HG02852 (cell line): ENCODE results near the gene FOXD2.

Experiments
- ATAC-seq: cut with Tn5 transposase; IDR thresholded peaks from one replicate; pipeline ENCODE4 v1.9.1; 2021; ENCODE audit warnings: mild to moderate bottlenecking, moderate library complexity; ENCODE audit not compliant: unreplicated experiment

Gene FOXD2

GRCh38 chr1:47416319-47417169 lies 21.3 kb upstream of the FOXD2 start:
- no peak for ATAC-seq

- no peak for ATAC-seq
These were observed 20.4 kb upstream of the FOXD2 start for GRCh38 chr1:47417170-47418044.

DNA sequence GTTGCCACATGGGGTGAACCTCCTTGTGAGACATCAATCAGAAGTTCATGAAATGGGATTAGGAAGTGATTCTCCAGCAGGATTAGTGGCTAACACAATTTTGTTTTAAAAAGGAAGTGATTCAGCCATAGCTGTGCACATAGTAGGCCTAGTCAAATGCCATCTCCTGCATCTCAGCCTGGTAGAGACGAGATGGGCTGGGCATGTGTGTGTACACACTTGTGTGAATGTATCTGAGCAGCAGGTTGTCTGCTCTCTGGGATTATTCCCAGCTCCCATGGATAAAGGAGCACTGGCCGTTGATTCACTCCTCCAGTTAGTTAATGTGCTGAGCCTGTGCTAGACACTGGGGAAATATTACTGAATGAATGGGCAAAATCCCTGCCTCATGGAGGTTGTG lies 19.7 kb upstream of the FOXD2 start:
- ATAC-seq: no peak

GRCh38 chr1:47418681-47419325 lies 19.0 kb upstream of the FOXD2 start:
- ATAC-seq: no peak

DNA sequence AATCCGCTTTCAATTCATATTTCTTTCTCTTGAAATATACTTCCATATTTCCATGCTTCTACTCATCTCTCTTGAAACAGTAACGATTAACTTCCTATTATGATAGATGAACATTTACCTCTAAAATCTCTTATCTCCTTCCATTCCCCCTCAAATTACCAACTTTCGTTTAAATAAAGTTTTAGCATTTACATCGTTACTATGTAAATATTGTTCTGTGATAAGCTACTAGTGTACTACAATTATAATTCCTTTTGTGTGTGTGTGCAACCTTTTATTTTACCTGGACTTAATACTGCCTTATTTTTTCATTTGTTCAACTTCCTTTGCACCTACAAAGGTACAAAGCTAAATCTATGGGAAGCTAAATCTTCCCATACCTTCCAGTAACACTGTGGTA lies 17.3 kb upstream of the FOXD2 start:
- no peak for ATAC-seq

DNA sequence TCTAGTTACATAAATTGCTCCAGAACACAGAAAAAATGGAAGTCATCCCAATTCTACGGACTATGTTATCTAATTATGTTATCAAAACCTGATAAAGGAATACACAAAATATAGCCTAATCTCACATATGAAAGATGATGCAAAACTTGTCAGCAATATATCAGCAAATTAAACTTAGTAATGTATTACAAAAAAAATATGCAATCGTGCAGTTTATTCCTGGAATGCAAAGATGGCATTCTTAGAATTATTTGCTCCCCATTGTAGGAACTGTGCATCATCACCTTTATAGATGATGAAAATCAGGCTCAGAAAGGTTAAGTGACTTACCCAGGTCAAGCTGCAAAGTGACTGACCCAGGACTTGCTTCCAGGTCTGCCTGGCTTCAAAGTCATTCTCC lies 14.0 kb upstream of the FOXD2 start:
- no peak for ATAC-seq

GRCh38 chr1:47424336-47424982 lies 13.4 kb upstream of the FOXD2 start:
- ATAC-seq: no peak

- ATAC-seq: no peak
These were observed 6.3 kb upstream of the FOXD2 start for GRCh38 chr1:47431534-47431933.

DNA sequence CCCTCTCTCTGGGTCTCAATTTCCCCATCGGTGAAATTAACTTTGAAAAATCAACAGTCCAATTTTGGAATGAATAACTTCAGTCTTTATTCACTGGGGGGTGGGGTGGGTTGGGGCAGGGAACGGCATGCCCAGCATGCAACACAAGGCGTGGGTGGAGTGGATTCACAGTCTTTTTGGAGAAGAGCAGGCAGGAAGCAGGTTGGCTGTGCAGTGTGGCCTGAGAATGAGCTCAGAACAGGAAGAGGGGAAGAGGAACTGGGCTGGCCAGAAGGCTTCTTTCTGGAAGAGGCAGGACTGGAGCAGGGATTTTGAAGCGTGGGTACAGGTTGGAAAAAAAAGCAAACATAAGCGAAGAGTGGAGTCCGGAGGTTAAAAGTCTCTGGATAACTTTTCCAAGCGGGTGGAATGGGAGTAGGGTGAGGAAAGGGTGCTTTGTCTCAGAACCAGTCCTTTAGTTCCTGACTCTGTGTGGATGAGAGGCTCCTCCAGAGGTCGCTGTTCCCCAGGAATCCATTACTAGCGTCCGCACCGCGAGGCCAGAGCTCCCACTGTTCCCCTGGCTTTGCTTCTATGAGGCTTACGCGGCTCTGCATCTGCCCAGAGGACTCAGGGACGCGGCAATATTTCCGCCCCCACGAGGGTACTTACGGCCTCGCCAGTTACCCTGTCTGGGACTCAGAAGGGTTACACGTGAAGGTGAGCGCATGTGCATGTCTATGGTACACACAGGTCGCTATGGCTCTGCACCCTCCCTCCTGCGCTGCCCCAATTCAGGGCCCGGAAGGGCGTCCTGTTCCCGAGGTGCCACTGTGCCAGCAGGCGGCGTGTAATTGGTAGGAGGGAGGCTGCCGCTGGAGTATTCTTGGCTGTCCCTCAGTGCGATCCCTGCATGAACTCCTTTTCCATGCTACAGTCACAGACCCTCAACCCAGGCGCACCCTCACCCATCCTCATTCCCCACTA lies 5.5 kb upstream of the FOXD2 start:
- no peak for ATAC-seq

GRCh38 chr1:47433037-47433421 lies 4.8 kb upstream of the FOXD2 start:
- ATAC-seq: no peak

GRCh38 chr1:47433477-47434050 lies 4.3 kb upstream of the FOXD2 start:
- ATAC-seq: no peak

DNA sequence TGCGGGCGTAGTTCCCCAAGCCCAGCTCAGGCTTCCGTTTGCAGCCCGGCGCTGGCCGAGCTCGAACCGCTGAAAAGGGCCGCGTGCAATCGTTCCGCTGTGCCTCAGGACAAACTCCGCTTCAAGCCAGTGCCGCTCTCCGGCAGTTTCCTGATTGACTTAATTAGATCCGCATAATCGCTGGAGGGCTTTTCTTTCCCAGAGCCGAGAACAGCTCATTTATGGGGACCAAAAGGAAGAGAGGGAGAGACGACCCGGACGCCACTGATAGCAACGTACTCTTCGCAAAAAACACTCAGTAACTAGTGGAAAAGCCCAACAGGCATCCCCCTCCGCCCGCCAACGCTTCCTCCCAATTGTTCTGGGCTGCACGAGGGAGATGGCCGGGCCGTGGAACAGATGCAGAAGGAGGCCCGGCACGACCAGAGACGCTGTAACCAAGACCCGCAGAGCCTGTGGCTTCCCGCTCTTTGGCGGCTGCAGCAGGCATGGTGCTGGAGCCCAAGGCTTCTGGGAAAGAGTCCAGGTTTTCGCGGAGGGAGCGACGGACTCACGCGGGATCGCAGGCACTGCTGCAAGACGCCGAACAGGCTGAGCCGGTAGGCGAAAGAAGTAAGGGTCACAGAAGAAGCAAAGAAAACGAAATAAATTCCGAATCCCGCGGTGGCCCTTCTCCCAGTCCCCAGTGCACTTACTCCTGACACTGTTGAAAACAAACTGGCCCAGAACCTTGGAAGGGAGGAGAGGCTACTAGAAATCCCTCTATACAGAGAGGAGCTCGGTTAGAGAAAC lies 3.6 kb upstream of the FOXD2 start:
- no peak for ATAC-seq

GRCh38 chr1:47435506-47436303 lies 2.1 kb upstream of the FOXD2 start:
- ATAC-seq: no peak

DNA sequence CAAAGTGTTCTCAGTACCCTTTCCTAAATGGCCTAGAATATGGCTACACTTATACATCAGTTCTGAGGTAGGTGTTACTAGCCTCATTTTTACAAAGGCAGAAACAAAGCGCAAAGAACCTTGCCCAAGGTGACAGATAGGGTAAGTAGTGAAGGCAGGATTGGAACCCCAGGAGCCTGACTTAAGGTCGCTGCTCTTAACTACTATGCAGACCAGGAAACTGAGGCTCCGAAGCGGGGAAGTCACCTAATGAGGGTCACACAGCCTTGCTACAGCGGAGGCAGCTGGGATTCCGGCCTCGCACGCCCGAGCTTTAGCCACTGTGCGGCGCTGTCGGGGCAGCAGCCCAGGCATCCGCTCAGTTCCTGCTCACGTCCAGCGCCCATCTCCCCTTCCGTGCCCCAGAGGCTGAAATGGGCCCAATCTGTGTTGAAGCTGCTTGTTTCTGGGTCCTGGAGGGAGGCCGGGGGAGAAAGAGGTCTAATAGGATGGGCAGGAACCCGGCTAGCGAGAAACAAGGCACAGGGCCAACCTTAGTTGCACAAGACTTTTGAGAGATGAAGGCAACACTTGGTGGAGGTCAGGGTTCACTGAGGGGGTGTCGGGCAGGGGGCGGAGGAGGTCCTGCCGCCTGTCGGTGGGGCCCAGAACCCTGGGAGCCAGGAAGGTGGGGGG lies 1.4 kb upstream of the FOXD2 start:
- peak; percentile 38 for ATAC-seq

DNA sequence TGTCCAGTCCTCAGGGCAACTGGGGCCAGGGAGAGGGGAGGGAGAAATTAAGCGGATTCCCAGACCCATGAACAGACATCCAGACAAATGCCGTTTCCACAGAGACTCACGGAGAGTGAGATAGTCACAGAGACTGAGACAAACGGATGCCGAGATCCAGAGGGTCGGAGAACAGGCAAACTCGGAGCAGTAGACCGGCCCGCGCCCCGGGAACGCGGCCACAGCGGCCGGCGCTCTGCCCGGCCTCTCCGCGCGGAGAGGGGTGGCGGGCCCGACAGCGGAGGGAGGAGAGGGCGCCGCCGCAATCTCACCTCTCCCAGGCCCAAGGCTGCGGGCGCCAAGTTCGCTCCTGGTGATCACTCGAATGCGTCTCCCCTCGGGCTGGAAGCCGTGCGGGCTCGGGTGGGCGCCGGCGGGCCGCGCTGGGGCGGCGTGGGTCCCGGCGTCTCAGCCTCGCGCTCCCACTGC lies 831 bp upstream of the FOXD2 start:
- peak; percentile 20 for ATAC-seq

- peak; percentile 0 for ATAC-seq
These were observed 547 bp downstream of the FOXD2 start for GRCh38 chr1:47438165-47439016.
